ENCODE data around the gene WDR82. TPM values are rescaled to one million over a fixed set of nuclear protein-coding genes. Genes with fewer than 3 reads are reported as not detected.

WDR82 gene
- total and polyA plus RNA-seq, 10 of the 15 experiments (the other 5 are each of a cell fraction or from before 2014, with no cell fraction given): 10.1 to 82.4 (median 48.7) TPM

- no peak for TF ChIP-seq ZNF592 (IDR thresholded peaks at IDR 0.05)
- no peak for TF ChIP-seq ESRRA (IDR thresholded peaks at IDR 0.05; ENCODE audit: low read length)
- no peak for TF ChIP-seq MEF2B (IDR thresholded peaks at IDR 0.05; ENCODE audit: partially characterized antibody, poor library complexity, severe bottlenecking)
- TF ChIP-seq DPF2 (IDR thresholded peaks at IDR 0.05): no peak; the same call in none of the 2 replicates
- no peak for TF ChIP-seq KDM1A (IDR thresholded peaks at IDR 0.05; ENCODE audit: borderline replicate concordance)
- TF ChIP-seq ZNF384 (IDR thresholded peaks at IDR 0.05; ENCODE audit: borderline replicate concordance, low read depth, low read length): no peak
These were observed 34.4 kb downstream of the WDR82 start (continued) for GRCh38 chr3:52243791-52244628.

- H3K4me3 ChIP-seq: no peak overlapping the region
- no peak overlapping the region for H2AFZ ChIP-seq (ENCODE audit: control insufficient read depth, low read depth, low read length)
- no peaks in the 10 kb centered on the region for H4K20me1 ChIP-seq (ENCODE audit: control insufficient read depth, insufficient read depth)
- peaks cover 60% of the 10 kb centered on the region for H3K4me1 ChIP-seq (ENCODE audit: control insufficient read depth, insufficient read depth, low read length)
- H3K9ac ChIP-seq (ENCODE audit: control insufficient read depth, insufficient read depth, low read length): no peak overlapping the region
- intact Hi-C loops (cut with micrococcal nuclease; ENCODE audit: unreplicated experiment) (no loop called here), in situ Hi-C loops (cut with MboI) (no loop called here)
- H3K4me2 ChIP-seq (ENCODE audit: control insufficient read depth, insufficient read depth): no peak overlapping the region
- POLR2A ChIA-PET: interaction anchor here (1.0 to 7.2 kb wide), 3 partner anchors 11 to 35 kb away, joined by 3 to 49 read pairs (median 43); partner anchors contain the start of gene TLR9
- no peak for ATAC-seq
- DNase-seq (ENCODE audit: low read depth, low spot score): no peak
- no peak for FAIRE-seq
- SMC1A ChIA-PET (ENCODE audit: uncharacterized antibody, unreplicated experiment): interaction anchor here (0.7 to 7.4 kb wide), 6 partner anchors 10 to 42 kb away, joined by 3 to 62 read pairs (median 6); partner anchors contain the start of gene WDR82
- H3K79me2 ChIP-seq (ENCODE audit: control insufficient read depth, insufficient read depth, low read length): peaks cover 33% of the 10 kb centered on the region
- no peaks in the 10 kb centered on the region; the same call in 2 of the 3 replicates for H3K9me3 ChIP-seq (replicated peaks; ENCODE audit: control insufficient read depth, insufficient read depth, low read length)
- no TSS peak for BruUV-seq (replicated peaks)
- peaks cover 0 to 2% of the 10 kb centered on the region in 2 experiments; a peak in 1 of 4 replicates for H3K36me3 ChIP-seq (ENCODE audit: control insufficient read depth in 2 of 2, insufficient read depth in 2 of 2, low read length in 1 of 2)
- CTCF ChIA-PET: interaction anchor here (1.0 to 7.5 kb wide), 5 partner anchors 10 to 98 kb away, joined by 5 to 87 read pairs (median 11); partner anchors contain the start of gene WDR82
- 89% methylated on average over 1 of the region's 1 CpG for WGBS (ENCODE audit: insufficient coverage, insufficient replicate concordance, low lambda C conversion rate, missing lambda C conversion rate)
- no peaks in the 10 kb centered on the region for H3K27me3 ChIP-seq (replicated peaks in 1 of 2; ENCODE audit: control insufficient read depth in 2 of 2, insufficient read depth in 2 of 2, low read length in 1 of 2)
- RAD21 ChIA-PET (ENCODE audit: unreplicated experiment): interaction anchor here (0.7 to 1.5 kb wide), 3 partner anchors 9 to 96 kb away, joined by 3 read pairs; no protein-coding TSS in a partner anchor
- no peak overlapping the region; the same call in 1 of the 2 replicates for H3K27ac ChIP-seq (ENCODE audit: control insufficient read depth, insufficient read depth)
- no peak for TF ChIP-seq SRF (IDR thresholded peaks at IDR 0.05; ENCODE audit: low read depth in 2 of 2, low read length in 2 of 2)
- TF ChIP-seq ZBTB40 (IDR thresholded peaks at IDR 0.05; ENCODE audit: borderline replicate concordance): no peak
- TF ChIP-seq PKNOX1 (IDR thresholded peaks at IDR 0.05): no peak
- no peak for TF ChIP-seq PAX5 (IDR thresholded peaks at IDR 0.05; ENCODE audit: borderline replicate concordance, low read depth, low read length)
- no peak for TF ChIP-seq FOXM1 (IDR thresholded peaks at IDR 0.05; ENCODE audit: low read depth, low read length)
These were observed 36.4 kb downstream of the WDR82 start for GRCh38 chr3:52242039-52242438.
